GM12878 (cell line): ENCODE results near the gene LGI1. TPM values are rescaled to one million over a fixed set of nuclear protein-coding genes. Genes with fewer than 3 reads are reported as not detected.

Source experiments
- ATAC-seq: fragments of 200-7000 bp; cut with Tn5 transposase; 3 replicates; pipeline ENCODE4 v1.9.1; 2020; ENCODE audit warnings: mild to moderate bottlenecking, moderate library complexity
- BruUV-seq: library from RNA; stranded (reverse); fragments of 400-500 nt; replicated peaks from 2 replicates; lab custom pipeline; 2021; lab: Mats Ljungman, UMichigan
- CTCF ChIA-PET: fragments of 300-600 bp; sonication (Branson Sonifier 250); formaldehyde crosslinking; extraction: SDS; loops from one replicate; lab custom pipeline; 2021; ENCODE audit warnings: inconsistent platforms; lab: Yijun Ruan, JAX
- POLR2A ChIA-PET: fragments of 350-600 bp; formaldehyde crosslinking; extraction: SDS; loops from one replicate; lab custom pipeline; 2021; ENCODE audit warnings: inconsistent platforms; lab: Charles Lee
- RAD21 ChIA-PET: fragments of 300-600 bp; sonication (Branson Sonifier 250); formaldehyde crosslinking; loops from one replicate; lab custom pipeline; 2023; ENCODE audit warnings: antibody characterized with exemption; ENCODE audit not compliant: unreplicated experiment; lab: Charles Lee
- SMC1A ChIA-PET: fragments of 300-600 bp; sonication (Branson Sonifier 250); formaldehyde crosslinking; loops from one replicate; lab custom pipeline; 2023; ENCODE audit not compliant: unreplicated experiment, uncharacterized antibody; lab: Charles Lee
- DNase-seq: peaks from one replicate; pipeline ENCODE4 v3.0.0-alpha.2; 2011; ENCODE audit warnings: low read depth, low spot score
- FAIRE-seq: peaks from 3 replicates; lab custom pipeline; 2011; peaks lifted over from hg19 to GRCh38; lab: Jason Lieb, UNC
- H2AFZ ChIP-seq: 2 replicates; pipeline ENCODE4 v1.6.0; 2011; ENCODE audit warnings: low read depth, low read length, control low read depth; ENCODE audit not compliant: control insufficient read depth
- H3K27ac ChIP-seq: 2 replicates; pipeline ENCODE4 v1.5.1; 2011; ENCODE audit warnings: control low read depth; ENCODE audit not compliant: control insufficient read depth, insufficient read depth
- H3K27me3 ChIP-seq, 2 experiments: replicated peaks in 1 of 2; 2 replicates each; pipeline versions ENCODE4 v1.6.0 to v1.6.1; 2011; ENCODE audit warnings: low read length in 1 of 2; ENCODE audit not compliant: control insufficient read depth in 2 of 2, insufficient read depth in 2 of 2
- H3K36me3 ChIP-seq, 2 experiments: 2 replicates each; pipeline ENCODE4 v1.5.1; 2011; ENCODE audit warnings: low read length in 1 of 2; ENCODE audit not compliant: control insufficient read depth in 2 of 2, insufficient read depth in 2 of 2
- H3K4me1 ChIP-seq: 2 replicates; pipeline ENCODE4 v1.6.1; 2011; ENCODE audit warnings: mild to moderate bottlenecking, low read length, moderate library complexity, mixed read lengths; ENCODE audit not compliant: control insufficient read depth, insufficient read depth
- H3K4me2 ChIP-seq: 2 replicates; pipeline ENCODE4 v1.6.0; 2011; ENCODE audit warnings: control low read depth; ENCODE audit not compliant: control insufficient read depth, insufficient read depth
- H3K4me3 ChIP-seq: fragments of 200-600 bp; sonication (generic); 2 replicates; pipeline ENCODE4 v1.5.1; 2016
- H3K79me2 ChIP-seq: 2 replicates; pipeline ENCODE4 v1.6.0; 2011; ENCODE audit warnings: low read length; ENCODE audit not compliant: control insufficient read depth, insufficient read depth
- H3K9ac ChIP-seq: 2 replicates; pipeline ENCODE4 v1.8.0; 2011; ENCODE audit warnings: low read length, control low read depth, mixed read lengths; ENCODE audit not compliant: control insufficient read depth, insufficient read depth
- H3K9me3 ChIP-seq: replicated peaks from 3 replicates; pipeline ENCODE4 v1.5.1; 2011; ENCODE audit warnings: mild to moderate bottlenecking, low read length; ENCODE audit not compliant: control insufficient read depth, insufficient read depth
- H4K20me1 ChIP-seq: 2 replicates; pipeline ENCODE4 v1.6.0; 2011; ENCODE audit not compliant: control insufficient read depth, insufficient read depth
- ATF7 ChIP-seq: fragments of 450-650 bp; IDR thresholded peaks from 2 replicates; pipeline ENCODE4 v1.6.1; 2016; ENCODE audit warnings: low read depth, mild to moderate bottlenecking
- CBX5 ChIP-seq: sonication (generic); IDR thresholded peaks from 2 replicates; pipeline ENCODE4 v1.6.1; 2016; ENCODE audit warnings: low read depth, moderate library complexity, mild to moderate bottlenecking, inconsistent platforms
- EED ChIP-seq: sonication (generic); IDR thresholded peaks from 2 replicates; pipeline ENCODE4 v1.6.1; 2016; ENCODE audit warnings: antibody characterized with exemption, low read depth
- FOXK2 ChIP-seq: fragments of 450-650 bp; IDR thresholded peaks from 2 replicates; pipeline ENCODE4 v1.6.1; 2017; ENCODE audit warnings: mild to moderate bottlenecking, moderate library complexity
- GATAD2B ChIP-seq: fragments of 450-650 bp; conservative IDR thresholded peaks from 2 replicates; pipeline ENCODE4 v1.6.1; 2017; ENCODE audit warnings: low read depth, mild to moderate bottlenecking, moderate library complexity
- NFYA ChIP-seq: IDR thresholded peaks from 2 replicates; pipeline ENCODE4 v1.6.1; 2011; ENCODE audit warnings: low read depth, mild to moderate bottlenecking, low read length, improper control_type of control experiment, borderline replicate concordance
- NKRF ChIP-seq: fragments of 450-650 bp; conservative IDR thresholded peaks from 2 replicates; pipeline ENCODE4 v1.6.1; 2017; ENCODE audit warnings: mild to moderate bottlenecking, moderate library complexity
- NR2C1 ChIP-seq: fragments of 450-650 bp; IDR thresholded peaks from 2 replicates; pipeline ENCODE4 v1.6.1; 2017; ENCODE audit warnings: antibody characterized with exemption, mild to moderate bottlenecking, moderate library complexity
- PBX3 ChIP-seq: IDR thresholded peaks from 2 replicates; pipeline ENCODE4 v1.6.1; 2011; ENCODE audit warnings: mild to moderate bottlenecking, low read depth, low read length, moderate library complexity; ENCODE audit not compliant: insufficient replicate concordance
- POLR2A ChIP-seq: IDR thresholded peaks from 2 replicates; pipeline ENCODE4 v1.6.1; 2011; ENCODE audit warnings: low read depth, mild to moderate bottlenecking, low read length
- USF1 ChIP-seq: IDR thresholded peaks from 2 replicates; pipeline ENCODE4 v1.6.1; 2011; ENCODE audit warnings: borderline replicate concordance, low read depth, mild to moderate bottlenecking, moderate library complexity, mixed read lengths, low read length; ENCODE audit not compliant: insufficient read depth; ENCODE audit errors: extremely low read length
- YBX1 ChIP-seq: fragments of 450-650 bp; IDR thresholded peaks from 2 replicates; pipeline ENCODE4 v1.6.1; 2016; ENCODE audit warnings: antibody characterized with exemption
- WGBS: methylation state at CpG from one replicate; pipeline ENCODE4 v1.1.6; 2016; ENCODE audit warnings: low lambda C conversion rate; ENCODE audit not compliant: insufficient replicate concordance, insufficient coverage; ENCODE audit errors: missing lambda C conversion rate; 5-methylcytosine and 5-hydroxymethylcytosine counted together
- in situ Hi-C: fragments of 300-500 bp; cut with MboI; formaldehyde crosslinking; loops from 9 replicates; pipeline ENCODE4 v1.14.3; 2018; ENCODE audit warnings: mixed read lengths
- intact Hi-C: fragments of 100-400 bp; cut with micrococcal nuclease; formaldehyde crosslinking; loops from one replicate; pipeline ENCODE4 v1.14.2; 2022; ENCODE audit not compliant: unreplicated experiment
- polyA plus RNA-seq, 11 experiments: library from polyadenylated mRNA; depleted of rRNA in 4 of 11; unstranded in 6 of 11; stranded (reverse) in 5 of 11; fragments of >200 nt; fragmentation: Nextera tagmentation in 4 of 11; fragmentation: Illumina TruSeq in 1 of 11; extraction: Ambion mirVana in 4 of 11; extraction: Trizol in 1 of 11; gene quantifications; 1 replicate in 1 of 11; 2 replicates in 10 of 11; pipeline versions ENCODE4 v1.2.1 to v1.2.3, GENCODE V29; 2011 to 2016; ENCODE audit warnings: inconsistent platforms in 2 of 11, missing spikeins in 2 of 11, low read depth in 1 of 11
- total RNA-seq, 4 experiments: library from RNA; depleted of rRNA in 3 of 4; stranded (reverse); fragments of >200 nt in 3 of 4; fragmentation: Illumina TruSeq in 1 of 4; extraction: Trizol in 1 of 4; gene quantifications; 2 replicates each; pipeline versions ENCODE4 v1.2.1 to v1.2.3, GENCODE V29; 2013 to 2021

Gene LGI1
- total and polyA plus RNA-seq, 10 of the 15 experiments (the other 5 are each of a cell fraction or from before 2014, with no cell fraction given) = not detected

GRCh38 chr10:93819520-93819919 is 61.8 kb downstream of the LGI1 start:
- H3K36me3 ChIP-seq = no peaks in the 10 kb centered on the region
- SMC1A ChIA-PET = no interaction called here
- H2AFZ ChIP-seq = no peak overlapping the region
- no peak overlapping the region for H3K27ac ChIP-seq
- no peak overlapping the region for H3K9ac ChIP-seq
- no TSS peak for BruUV-seq
- CTCF ChIA-PET = interaction anchor here (3.1 kb wide), 1 partner anchor 39 kb away, joined by 16 read pairs; no protein-coding TSS in a partner anchor
- WGBS = 21% methylated on average over 4 of the region's 4 CpGs
- RAD21 ChIA-PET = no interaction called here
- H3K9me3 ChIP-seq = no peaks in the 10 kb centered on the region
- no peaks in the 10 kb centered on the region for H3K79me2 ChIP-seq
- POLR2A ChIA-PET = no interaction called here
- no peak overlapping the region for H3K4me2 ChIP-seq
- ATAC-seq (no peak), FAIRE-seq (no peak), DNase-seq (no peak)
- intact Hi-C loops (loop anchor here (5.0 kb wide), 1 partner anchor 72 kb away; no protein-coding TSS in a partner anchor), in situ Hi-C loops (loop anchor here (10.0 kb wide), 1 partner anchor 265 kb away; no protein-coding TSS in a partner anchor)
- no peaks in the 10 kb centered on the region for H3K4me1 ChIP-seq
- no peak for TF ChIP-seq NR2C1
- H4K20me1 ChIP-seq = no peaks in the 10 kb centered on the region
- H3K27me3 ChIP-seq = peaks cover 0 to 14% of the 10 kb centered on the region in 2 experiments; a peak in 2 of 4 replicates
- no peak overlapping the region for H3K4me3 ChIP-seq

- Histone ChIP-seq H3K4me2 (no peak overlapping the region), H3K36me3 (no peaks in the 10 kb centered on the region), H3K4me1 (no peaks in the 10 kb centered on the region), H3K4me3 (no peak overlapping the region), H2AFZ (no peak overlapping the region), H3K27me3 (peaks cover 0 to 14% of the 10 kb centered on the region in 2 experiments; a peak in 2 of 4 replicates), H3K9me3 (no peaks in the 10 kb centered on the region), H3K79me2 (no peaks in the 10 kb centered on the region), H3K27ac (no peak overlapping the region), H3K9ac (no peak overlapping the region), H4K20me1 (no peaks in the 10 kb centered on the region)
- ChIA-PET CTCF (interaction anchor here (0.6 to 3.1 kb wide), 3 partner anchors 38 to 1341 kb away, joined by 3 to 16 read pairs (median 11); no protein-coding TSS in a partner anchor), POLR2A (no interaction called here), SMC1A (interaction anchor here (1.9 kb wide), 1 partner anchor 38 kb away, joined by 8 read pairs; no protein-coding TSS in a partner anchor), RAD21 (interaction anchor here (1.3 kb wide), 1 partner anchor 266 kb away, joined by 4 read pairs; no protein-coding TSS in a partner anchor)
- BruUV-seq = no TSS peak
- intact Hi-C loops = loop anchor here (5.0 kb wide), 1 partner anchor 492 kb away; no protein-coding TSS in a partner anchor
- 22% methylated on average over 3 of the region's 3 CpGs for WGBS
- ATAC-seq (no peak), FAIRE-seq (no peak), DNase-seq (no peak)
- TF ChIP-seq FOXK2 = no peak
- TF ChIP-seq YBX1 = no peak
- no peak for TF ChIP-seq NKRF
- no peak for TF ChIP-seq PBX3
- TF ChIP-seq EED = no peak
- TF ChIP-seq POLR2A = no peak
- no peak for TF ChIP-seq NFYA
- TF ChIP-seq ATF7 = no peak
- no peak for TF ChIP-seq GATAD2B
- no peak for TF ChIP-seq CBX5
- no peak for TF ChIP-seq USF1
- in situ Hi-C loops = no loop called here
These were observed 62.7 kb downstream of the LGI1 start for GRCh38 chr10:93820434-93820833.
